Ishikawa (cell line): ENCODE results near the gene PNPLA2.

ENCODE experiments used
- CEBPB ChIP-seq: IDR thresholded peaks from 2 replicates; pipeline ENCODE4 v1.6.1; 2012
- CREB1 ChIP-seq: IDR thresholded peaks from 2 replicates; pipeline ENCODE4 v1.6.1; 2012; ENCODE audit warnings: low read depth
- EGR1 ChIP-seq: IDR thresholded peaks from 2 replicates; pipeline ENCODE4 v1.6.1; 2012
- EP300 ChIP-seq: IDR thresholded peaks from 2 replicates; pipeline ENCODE4 v1.6.1; 2012; ENCODE audit warnings: borderline replicate concordance
- FOXM1 ChIP-seq: IDR thresholded peaks from 2 replicates; pipeline ENCODE4 v1.6.1; 2012; ENCODE audit warnings: low read depth, borderline replicate concordance
- MAX ChIP-seq: IDR thresholded peaks from 2 replicates; pipeline ENCODE4 v1.6.1; 2012
- NFIC ChIP-seq: IDR thresholded peaks from 2 replicates; pipeline ENCODE4 v1.6.1; 2012
- RAD21 ChIP-seq: IDR thresholded peaks from 2 replicates; pipeline ENCODE4 v1.6.1; 2012; ENCODE audit warnings: low read depth
- REST ChIP-seq: IDR thresholded peaks from 2 replicates; pipeline ENCODE4 v1.6.1; 2012; ENCODE audit warnings: low read depth, mild to moderate bottlenecking
- TAF1 ChIP-seq: IDR thresholded peaks from 2 replicates; pipeline ENCODE4 v1.6.1; 2012; ENCODE audit warnings: low read depth, mild to moderate bottlenecking
- TCF12 ChIP-seq: IDR thresholded peaks from 2 replicates; pipeline ENCODE4 v1.6.1; 2012; ENCODE audit warnings: low read depth
- TEAD4 ChIP-seq: IDR thresholded peaks from 2 replicates; pipeline ENCODE4 v1.6.1; 2012
- USF1 ChIP-seq: IDR thresholded peaks from 2 replicates; pipeline ENCODE4 v1.6.1; 2012
- YY1 ChIP-seq: IDR thresholded peaks from 2 replicates; pipeline ENCODE4 v1.6.1; 2012; ENCODE audit warnings: low read depth
- ZBTB7A ChIP-seq: IDR thresholded peaks from 2 replicates; pipeline ENCODE4 v1.6.1; 2012; ENCODE audit warnings: low read depth

Gene PNPLA2

GRCh38 chr11:837189-837989 is 18.7 kb downstream of the PNPLA2 start:
- TF ChIP-seq FOXM1: no peak
- no peak for TF ChIP-seq EGR1
- no peak for TF ChIP-seq TAF1

GRCh38 chr11:837990-838307 is 19.2 kb downstream of the PNPLA2 start:
- TF ChIP-seq CEBPB (no peak), TAF1 (no peak), FOXM1 (no peak)

GRCh38 chr11:838441-839279 is 19.9 kb downstream of the PNPLA2 start:
- TF ChIP-seq NFIC (no peak), ZBTB7A (no peak), EP300 (no peak), TAF1 (no peak), CREB1 (no peak), USF1 (peak; percentile 67), RAD21 (no peak), MAX (peak; percentile 76; the same call in 1 of the 2 replicates), TEAD4 (peak; percentile 19; the same call in 1 of the 2 replicates), EGR1 (no peak)

GRCh38 chr11:839280-839623 is 20.5 kb downstream of the PNPLA2 start:
- TF ChIP-seq CREB1: no peak
- TF ChIP-seq TCF12: 0 out of 2 replicates have a peak, but pooled peaks have one; percentile 1

GRCh38 chr11:839875-840617 is 21.3 kb downstream of the PNPLA2 start:
- no peak for TF ChIP-seq ZBTB7A
- TF ChIP-seq CEBPB: no peak
- no peak for TF ChIP-seq MAX
- no peak for TF ChIP-seq USF1
- TF ChIP-seq NFIC: no peak
- TF ChIP-seq CREB1: no peak
- TF ChIP-seq TAF1: no peak
- TF ChIP-seq EGR1: no peak
- no peak for TF ChIP-seq EP300
- no peak for TF ChIP-seq FOXM1
- TF ChIP-seq YY1: no peak

- TF ChIP-seq EP300 (no peak), EGR1 (no peak), ZBTB7A (peak; percentile 66; the same call in 1 of the 2 replicates), MAX (no peak)
Measured at GRCh38 chr11:841981-842369, 23.3 kb downstream of the PNPLA2 start.

GRCh38 chr11:842370-843002 is 23.8 kb downstream of the PNPLA2 start, which contains the start of the genes POLR2L and TSPAN4:
Gene POLR2L (minus strand): TSS chr11:842529. CDS start chr11:842508, 21 bp downstream.
Gene TSPAN4 (plus strand): TSS chr11:842852. CDS start chr11:850305, 7,453 bp downstream.
- peak; percentile 18; the same call in 1 of the 2 replicates for TF ChIP-seq USF1
- TF ChIP-seq REST: no peak
- peak; percentile 77 for TF ChIP-seq EGR1
- TF ChIP-seq TAF1: peak; percentile 91
- TF ChIP-seq YY1: peak; percentile 82
- peak; percentile 47; the same call in 1 of the 2 replicates for TF ChIP-seq TCF12
- no peak for TF ChIP-seq NFIC
- TF ChIP-seq MAX: peak; percentile 94
- TF ChIP-seq EP300: peak; percentile 37
- no peak for TF ChIP-seq CREB1
